Neural cell (in vitro differentiated cells): ENCODE measurements around the gene EMP3.
"Not testable (repeated sequence)": the region's sequence is repeated elsewhere in the genome, so short reads cannot be mapped to it uniquely, and the experiment has no call there.

ENCODE experiments used
- CTCF ChIP-seq: fragments of 450-650 bp; IDR thresholded peaks from 2 replicates; pipeline ENCODE4 v1.5.1; 2014; ENCODE audit warnings: antibody characterized with exemption, mild to moderate bottlenecking, moderate library complexity; ENCODE audit not compliant: poor library complexity, severe bottlenecking
- EP300 ChIP-seq: fragments of 450-650 bp; conservative IDR thresholded peaks from 2 replicates; pipeline ENCODE4 v1.6.1; 2014; ENCODE audit warnings: antibody characterized with exemption, mild to moderate bottlenecking, moderate library complexity; ENCODE audit not compliant: poor library complexity, severe bottlenecking
- EZH2 ChIP-seq: fragments of 200-600, 300-800 bp; shearing (Covaris generic), sonication (generic); IDR thresholded peaks from 2 replicates; pipeline ENCODE4 v1.6.1; 2014; ENCODE audit warnings: antibody characterized with exemption, low read length, borderline replicate concordance, mild to moderate bottlenecking; ENCODE audit not compliant: insufficient read depth, poor library complexity, severe bottlenecking
- POLR2AphosphoS5 ChIP-seq: IDR thresholded peaks from 2 replicates; pipeline ENCODE4 v1.6.1; 2012
- REST ChIP-seq: IDR thresholded peaks from 2 replicates; pipeline ENCODE4 v1.6.1; 2012; ENCODE audit warnings: borderline replicate concordance
- TAF1 ChIP-seq: IDR thresholded peaks from 2 replicates; pipeline ENCODE4 v1.6.1; 2012; ENCODE audit warnings: low read depth

- not testable (repeated sequence) for TF ChIP-seq REST, CTCF, POLR2AphosphoS5, EP300, EZH2, TAF1
Measured at GRCh38 chr19:48291489-48291815, 33.9 kb upstream of the EMP3 start.
